DOHH2 (cell line): ENCODE data around the gene ANXA7.

Experiments
- H3F3A ChIP-seq: fragments of 200-600 bp; sonication (generic), shearing (Covaris generic); 2 replicates; pipeline ENCODE4 v1.6.0; 2016; ENCODE audit warnings: antibody characterized with exemption, mild to moderate bottlenecking; ENCODE audit not compliant: control insufficient read depth, insufficient read depth
- H3K27ac ChIP-seq: fragments of 200-600 bp; sonication (generic); 2 replicates; pipeline ENCODE4 v1.5.1; 2014; ENCODE audit warnings: low read depth, mild to moderate bottlenecking, low read length, moderate library complexity
- H3K27me3 ChIP-seq: fragments of 200-600 bp; sonication (generic); 2 replicates; pipeline ENCODE4 v1.6.1; 2014; ENCODE audit warnings: mild to moderate bottlenecking, low read length, mixed read lengths; ENCODE audit not compliant: control insufficient read depth
- H3K36me3 ChIP-seq: fragments of 200-600 bp; sonication (generic); 2 replicates; pipeline ENCODE4 v1.6.1; 2014; ENCODE audit warnings: mild to moderate bottlenecking, low read length, moderate library complexity, mixed read lengths; ENCODE audit not compliant: control insufficient read depth
- H3K4me1 ChIP-seq: fragments of 200-600 bp; sonication (generic); 2 replicates; pipeline ENCODE4 v1.6.1; 2014; ENCODE audit warnings: mild to moderate bottlenecking, low read length, mixed read lengths; ENCODE audit not compliant: control insufficient read depth
- H3K4me2 ChIP-seq: fragments of 200-600 bp; sonication (generic); 2 replicates; pipeline ENCODE4 v1.6.0; 2014; ENCODE audit warnings: mild to moderate bottlenecking, low read length, moderate library complexity
- H3K4me3 ChIP-seq: fragments of 200-600 bp; sonication (generic); 2 replicates; pipeline ENCODE4 v1.5.1; 2014; ENCODE audit warnings: mild to moderate bottlenecking, low read length, mixed read lengths
- H3K79me2 ChIP-seq: fragments of 200-600 bp; sonication (generic); 2 replicates; pipeline ENCODE4 v1.6.1; 2014; ENCODE audit warnings: mild to moderate bottlenecking, low read length, mixed read lengths; ENCODE audit not compliant: control insufficient read depth
- H3K9me2 ChIP-seq: fragments of 200-600 bp; sonication (generic); replicated peaks from 2 replicates; pipeline ENCODE4 v1.6.1; 2014; ENCODE audit warnings: mild to moderate bottlenecking, low read length, mixed read lengths; ENCODE audit not compliant: control insufficient read depth
- H3K9me3 ChIP-seq: fragments of 200-600 bp; sonication (generic); 2 replicates; pipeline ENCODE4 v1.6.1; 2014; ENCODE audit warnings: antibody characterized with exemption, low read length, mixed read lengths; ENCODE audit not compliant: control insufficient read depth, insufficient read depth
- H4K20me1 ChIP-seq: fragments of 200-600 bp; sonication (generic); 2 replicates; pipeline ENCODE4 v1.6.0; 2014; ENCODE audit warnings: low read depth, mild to moderate bottlenecking, antibody characterized with exemption, low read length, moderate library complexity; ENCODE audit not compliant: control insufficient read depth, insufficient read depth
- CTCF ChIP-seq: fragments of 200-600 bp; sonication (generic); IDR thresholded peaks from one replicate; pipeline ENCODE4 v1.5.1; 2014; ENCODE audit warnings: antibody characterized with exemption, mild to moderate bottlenecking, low read depth, low read length; ENCODE audit not compliant: poor library complexity, severe bottlenecking
- EZH2phosphoT487 ChIP-seq: fragments of 200-600 bp; sonication (generic); IDR thresholded peaks from 2 replicates; pipeline ENCODE4 v1.6.1; 2017; ENCODE audit warnings: borderline replicate concordance, mild to moderate bottlenecking, antibody characterized with exemption, low read length, moderate library complexity, mixed read lengths

The ANXA7 gene

GRCh38 chr10:73456187-73456890 lies 42.5 kb upstream of the ANXA7 start:
- Histone ChIP-seq H3K36me3 (peaks cover 25% of the 10 kb centered on the region), H4K20me1 (no peaks in the 10 kb centered on the region), H3K9me2 (no peaks in the 10 kb centered on the region), H3K4me2 (no peak overlapping the region), H3K27ac (no peak overlapping the region), H3K4me1 (no peaks in the 10 kb centered on the region), H3K4me3 (no peak overlapping the region), H3K79me2 (no peaks in the 10 kb centered on the region), H3K27me3 (no peaks in the 10 kb centered on the region), H3F3A (peaks cover 2% of the 10 kb centered on the region; the same call in 1 of the 2 replicates), H3K9me3 (no peaks in the 10 kb centered on the region)
- TF ChIP-seq CTCF (no peak), EZH2phosphoT487 (no peak)

- Histone ChIP-seq H3K9me3 (no peaks in the 10 kb centered on the region), H3K4me1 (no peaks in the 10 kb centered on the region), H4K20me1 (no peaks in the 10 kb centered on the region), H3K27me3 (no peaks in the 10 kb centered on the region), H3K4me2 (no peak overlapping the region), H3K36me3 (peaks cover 25% of the 10 kb centered on the region), H3K9me2 (no peaks in the 10 kb centered on the region), H3K79me2 (no peaks in the 10 kb centered on the region), H3F3A (peaks cover 1% of the 10 kb centered on the region; the same call in 1 of the 2 replicates), H3K4me3 (no peak overlapping the region), H3K27ac (no peak overlapping the region)
- TF ChIP-seq CTCF = no peak
- TF ChIP-seq EZH2phosphoT487 = no peak
These were observed 35.3 kb upstream of the ANXA7 start for GRCh38 chr10:73449113-73449512.

- no peaks in the 10 kb centered on the region for H3K27me3 ChIP-seq
- H3K36me3 ChIP-seq = peaks cover 20% of the 10 kb centered on the region
- no peaks in the 10 kb centered on the region for H3K9me2 ChIP-seq
- no peak for TF ChIP-seq CTCF
- no peak for TF ChIP-seq EZH2phosphoT487
- H4K20me1 ChIP-seq = no peaks in the 10 kb centered on the region
- no peak overlapping the region for H3K4me3 ChIP-seq
- no peaks in the 10 kb centered on the region for H3K4me1 ChIP-seq
- no peaks in the 10 kb centered on the region for H3F3A ChIP-seq
- no peak overlapping the region for H3K27ac ChIP-seq
- H3K9me3 ChIP-seq = no peaks in the 10 kb centered on the region
- no peaks in the 10 kb centered on the region for H3K79me2 ChIP-seq
- H3K4me2 ChIP-seq = no peak overlapping the region
These were observed 34.5 kb upstream of the ANXA7 start for GRCh38 chr10:73448384-73448783.
